ENCODE results near the gene SHANK3. TPM values are rescaled to one million over a fixed set of nuclear protein-coding genes. Genes with fewer than 3 reads are reported as not detected.

SHANK3 gene
- total and polyA plus RNA-seq, 2 donors from 2014 or later, result 8.8 to 40.5 TPM

DNA sequence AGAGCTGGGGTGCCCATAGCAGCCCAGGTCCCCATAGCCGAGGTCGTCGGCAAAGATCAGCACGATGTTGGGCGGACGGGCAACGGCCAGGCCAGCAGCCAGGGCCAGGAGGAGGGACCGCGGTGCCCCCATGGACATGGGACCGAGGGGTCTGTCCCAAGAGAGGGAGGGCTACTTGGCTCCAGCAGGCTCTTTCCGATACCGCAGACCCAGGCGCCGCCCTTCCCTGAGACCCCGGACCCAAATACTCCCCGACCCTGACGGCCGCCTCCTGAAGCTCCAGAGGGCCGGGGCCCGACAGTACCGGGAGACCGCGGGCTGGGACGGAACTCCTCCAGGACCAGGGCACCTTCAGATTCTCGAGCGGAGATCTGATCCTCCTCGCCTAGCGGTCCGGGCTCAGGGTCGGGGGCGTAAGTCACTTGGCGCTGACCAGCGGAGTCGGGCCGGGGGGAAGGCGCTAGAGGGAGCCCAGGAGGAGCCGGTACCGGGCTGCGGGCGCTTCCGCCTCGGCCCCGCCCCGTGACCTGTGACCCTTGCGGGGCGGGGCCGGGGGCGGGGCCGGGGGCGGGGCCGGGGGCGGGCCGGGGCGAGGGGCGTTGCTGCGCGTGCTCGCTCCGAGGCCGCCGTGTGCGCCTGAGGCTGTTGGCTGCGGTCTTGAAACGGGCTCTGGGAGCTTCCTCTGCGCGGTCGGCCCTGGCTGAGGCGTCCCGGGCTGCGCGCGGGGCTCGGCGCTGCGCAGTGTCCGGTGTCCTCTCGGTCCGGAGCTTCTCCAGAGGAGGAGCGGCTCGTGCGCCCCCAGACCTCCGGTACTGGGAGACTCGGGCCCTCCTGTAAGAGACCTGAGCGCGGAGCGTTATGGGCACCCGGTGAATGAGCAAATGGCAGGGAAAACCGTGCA, 44.7 kb upstream of the SHANK3 start, which contains the start of gene ARSA:
Gene ARSA, minus strand, starts transcription at position 511 of the 901 bp plus-strand sequence. Its CDS starts 373 bp downstream, at position 138.
- Histone ChIP-seq H3K9me3 (ENCODE audit: control insufficient read depth in 2 of 3, insufficient read depth in 1 of 3, low read length in 3 of 3) (no peaks in the 10 kb centered on the region), H3K4me1 (ENCODE audit: control insufficient read depth in 2 of 3, insufficient read depth in 2 of 3, low read depth in 1 of 3, low read length in 3 of 3) (peaks cover 5 to 13% (median 6%) of the 10 kb centered on the region in 3 donors), H3K27me3 (ENCODE audit: control insufficient read depth, insufficient read depth, low read length) (no peaks in the 10 kb centered on the region), H3K9ac (ENCODE audit: low read length in 3 of 3) (peak within 1 kb of the TSS; percentile 67 to 85 (median 81)), H3K36me3 (ENCODE audit: control insufficient read depth in 2 of 3, insufficient read depth in 3 of 3, low read length in 3 of 3) (no peaks in the 10 kb centered on the region), H3K4me3 (ENCODE audit: low read length in 3 of 3) (peak within 1 kb of the TSS; percentile 91 to 94 (median 92)), H3K27ac (ENCODE audit: low read depth in 2 of 2, low read length in 2 of 2) (peak within 1 kb of the TSS; percentile 43 to 60)
- TF ChIP-seq CTCF (IDR thresholded peaks at IDR 0.05; ENCODE audit: borderline replicate concordance, extremely low read depth, insufficient read depth), result peak; percentile 59
- intact Hi-C loops (cut with DNase I), result no loop called here
- DNase-seq (peak; percentile 82 to 95 (median 89)), FAIRE-seq (no peak)

DNA sequence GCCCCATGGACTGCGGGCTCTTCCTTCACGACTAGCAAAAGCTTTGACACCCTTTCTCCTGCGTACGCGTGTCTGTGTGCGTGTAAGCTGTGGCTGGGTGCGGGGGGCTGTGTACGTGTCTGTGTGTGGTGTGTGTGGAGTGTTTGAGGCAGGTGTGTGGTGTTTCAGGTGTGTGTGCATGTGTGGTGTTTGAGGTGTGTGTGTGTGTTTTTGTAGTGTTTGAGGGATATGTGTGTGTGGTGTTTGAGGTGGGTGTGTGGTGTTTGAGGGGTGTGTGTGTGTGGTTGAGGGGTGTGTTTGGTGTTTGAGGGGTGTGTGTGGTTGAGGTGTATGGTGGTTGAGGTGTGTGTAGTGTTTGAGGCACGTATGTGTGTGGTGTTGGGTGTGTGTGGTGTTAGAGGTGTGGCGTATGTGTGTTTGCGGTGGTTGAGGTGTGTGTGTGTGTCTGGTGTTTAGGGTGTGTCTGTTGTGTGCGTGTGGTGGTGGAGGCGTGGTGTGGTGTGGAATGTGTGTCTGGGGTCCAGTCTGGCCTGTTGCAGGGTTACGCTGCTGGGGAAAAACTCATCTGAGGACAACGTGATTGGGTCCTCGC, 44.0 kb upstream of the SHANK3 start:
- no peak for TF ChIP-seq CTCF (IDR thresholded peaks at IDR 0.05; ENCODE audit: borderline replicate concordance, extremely low read depth, insufficient read depth)
- peak overlapping the region; percentile 43 to 60 for H3K27ac ChIP-seq (ENCODE audit: low read depth in 2 of 2, low read length in 2 of 2)
- H3K27me3 ChIP-seq (ENCODE audit: control insufficient read depth, insufficient read depth, low read length), result no peaks in the 10 kb centered on the region
- H3K9me3 ChIP-seq (ENCODE audit: control insufficient read depth in 2 of 3, insufficient read depth in 1 of 3, low read length in 3 of 3), result no peaks in the 10 kb centered on the region
- no peaks in the 10 kb centered on the region for H3K36me3 ChIP-seq (ENCODE audit: control insufficient read depth in 2 of 3, insufficient read depth in 3 of 3, low read length in 3 of 3)
- H3K4me1 ChIP-seq (ENCODE audit: control insufficient read depth in 2 of 3, insufficient read depth in 2 of 3, low read depth in 1 of 3, low read length in 3 of 3), result peaks cover 5 to 10% (median 6%) of the 10 kb centered on the region in 3 donors
- FAIRE-seq (no peak), DNase-seq (no peak)
- peak overlapping the region; percentile 91 to 94 (median 92) for H3K4me3 ChIP-seq (ENCODE audit: low read length in 3 of 3)
- intact Hi-C loops (cut with DNase I), result no loop called here
- H3K9ac ChIP-seq (ENCODE audit: low read length in 3 of 3), result peak overlapping the region; percentile 67 to 85 (median 81)

DNA sequence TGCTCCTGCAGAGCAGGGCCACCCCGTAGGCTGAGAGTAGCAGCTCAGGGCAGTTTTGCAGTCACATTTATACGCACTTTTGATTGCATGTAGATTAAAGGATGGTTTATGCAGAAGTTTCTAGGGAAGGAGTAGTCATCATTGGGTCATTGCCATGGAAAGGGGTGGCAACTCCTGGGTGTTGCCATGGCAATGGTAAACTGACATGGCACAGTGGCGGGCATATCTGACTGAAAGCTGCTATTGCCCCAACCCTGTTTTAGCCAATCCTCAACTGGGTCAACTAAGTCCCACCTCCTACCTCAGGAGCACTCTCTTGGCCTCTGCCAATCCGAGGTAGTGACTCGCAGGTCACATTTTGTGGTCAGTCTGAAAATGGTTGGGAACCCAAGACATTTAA, 42.2 kb upstream of the SHANK3 start:
- no peaks in the 10 kb centered on the region for H3K9me3 ChIP-seq (ENCODE audit: control insufficient read depth in 2 of 3, insufficient read depth in 1 of 3, low read length in 3 of 3)
- peaks cover 5 to 10% (median 6%) of the 10 kb centered on the region in 3 donors for H3K4me1 ChIP-seq (ENCODE audit: control insufficient read depth in 2 of 3, insufficient read depth in 2 of 3, low read depth in 1 of 3, low read length in 3 of 3)
- no peak overlapping the region for H3K27ac ChIP-seq (ENCODE audit: low read depth in 2 of 2, low read length in 2 of 2)
- H3K36me3 ChIP-seq (ENCODE audit: control insufficient read depth in 2 of 3, insufficient read depth in 3 of 3, low read length in 3 of 3), result no peaks in the 10 kb centered on the region
- H3K27me3 ChIP-seq (ENCODE audit: control insufficient read depth, insufficient read depth, low read length), result peaks cover 3% of the 10 kb centered on the region
- FAIRE-seq (no peak), DNase-seq (no peak)
- H3K4me3 ChIP-seq (ENCODE audit: low read length in 3 of 3), result no peak overlapping the region
- H3K9ac ChIP-seq (ENCODE audit: low read length in 3 of 3), result no peak overlapping the region
- TF ChIP-seq CTCF (IDR thresholded peaks at IDR 0.05; ENCODE audit: borderline replicate concordance, extremely low read depth, insufficient read depth), result no peak
- intact Hi-C loops (cut with DNase I), result no loop called here

Measured in kidney (tissue), 14 donors.